SK-N-SH (cell line): ENCODE results near the gene LRCH4.

Experiments
- CHD2 ChIP-seq: fragments of 150-350 bp; IDR thresholded peaks from 2 replicates; pipeline ENCODE4 v1.6.1; 2018; ENCODE audit warnings: low read length; ENCODE audit not compliant: partially characterized antibody
- CTCF ChIP-seq: fragments of 200-600 bp; sonication (generic); IDR thresholded peaks from 2 replicates; pipeline ENCODE4 v1.6.1; 2017; ENCODE audit warnings: antibody characterized with exemption, mild to moderate bottlenecking, moderate library complexity
- EZH2phosphoT487 ChIP-seq: fragments of 200-600 bp; sonication (generic); IDR thresholded peaks from 2 replicates; pipeline ENCODE4 v1.6.1; 2017; ENCODE audit warnings: low read depth, mixed run types, mild to moderate bottlenecking, antibody characterized with exemption, moderate library complexity, borderline replicate concordance
- JUND ChIP-seq: IDR thresholded peaks from 2 replicates; pipeline ENCODE4 v1.4.0; 2012
- POLR2AphosphoS5 ChIP-seq: IDR thresholded peaks from 2 replicates; pipeline ENCODE4 v1.6.1; 2012; ENCODE audit warnings: low read depth, low read length
- RXRA ChIP-seq: IDR thresholded peaks from 2 replicates; pipeline ENCODE4 v1.4.0; 2012; ENCODE audit warnings: low read depth, mild to moderate bottlenecking, borderline replicate concordance
- TAF1 ChIP-seq: IDR thresholded peaks from 2 replicates; pipeline ENCODE4 v1.6.1; 2012; ENCODE audit warnings: low read depth, mild to moderate bottlenecking, low read length, moderate library complexity, borderline replicate concordance

GRCh38 chr7:100606313-100606712 is 20.4 kb upstream of the LRCH4 start:
- no peak for TF ChIP-seq CHD2
- TF ChIP-seq CTCF, result no peak
- no peak for TF ChIP-seq JUND
- no peak for TF ChIP-seq TAF1
- no peak; the same call in 1 of the 2 replicates for TF ChIP-seq POLR2AphosphoS5
- TF ChIP-seq RXRA, result no peak
- TF ChIP-seq EZH2phosphoT487, result no peak
